ENCODE data around the gene SHMT1.

SHMT1 gene

GRCh38 chr17:18324140-18325050, 39.0 kb downstream of the SHMT1 start:
- Mint-ChIP-seq H3K4me1 (ENCODE audit: low read depth) (peaks cover 40% of the 10 kb centered on the region), H3K27me3 (no peaks in the 10 kb centered on the region), H3K36me3 (peaks cover 5% of the 10 kb centered on the region), H3K9me3 (ENCODE audit: low read depth) (no peaks in the 10 kb centered on the region), H3K4me3 (no peak overlapping the region), H3K27ac (peak overlapping the region; percentile 30)

- H3K36me3 Mint-ChIP-seq, result peaks cover 5% of the 10 kb centered on the region
- H3K27me3 Mint-ChIP-seq, result no peaks in the 10 kb centered on the region
- H3K4me3 Mint-ChIP-seq, result no peak overlapping the region
- peaks cover 48% of the 10 kb centered on the region for H3K4me1 Mint-ChIP-seq (ENCODE audit: low read depth)
- no peaks in the 10 kb centered on the region for H3K9me3 Mint-ChIP-seq (ENCODE audit: low read depth)
- H3K27ac Mint-ChIP-seq, result no peak overlapping the region
These were observed 39.7 kb downstream of the SHMT1 start for GRCh38 chr17:18323507-18324139.

GRCh38 chr17:18323007-18323406, 40.3 kb downstream of the SHMT1 start:
- no peaks in the 10 kb centered on the region for H3K9me3 Mint-ChIP-seq (ENCODE audit: low read depth)
- peaks cover 5% of the 10 kb centered on the region for H3K36me3 Mint-ChIP-seq
- no peaks in the 10 kb centered on the region for H3K27me3 Mint-ChIP-seq
- no peak overlapping the region for H3K27ac Mint-ChIP-seq
- H3K4me3 Mint-ChIP-seq, result no peak overlapping the region
- H3K4me1 Mint-ChIP-seq (ENCODE audit: low read depth), result peaks cover 52% of the 10 kb centered on the region

GRCh38 chr17:18322522-18322921, 40.8 kb downstream of the SHMT1 start:
- Mint-ChIP-seq H3K4me1 (ENCODE audit: low read depth) (peaks cover 57% of the 10 kb centered on the region), H3K27me3 (no peaks in the 10 kb centered on the region)

GRCh38 chr17:18321309-18321708, 42.0 kb downstream of the SHMT1 start:
- peak overlapping the region; percentile 25 for H3K4me3 Mint-ChIP-seq
- H3K27me3 Mint-ChIP-seq, result no peaks in the 10 kb centered on the region

More at GRCh38 chr17:18322522-18322921, 40.8 kb downstream of the SHMT1 start:
- Mint-ChIP-seq H3K9me3 (ENCODE audit: low read depth) (no peaks in the 10 kb centered on the region), H3K4me3 (no peak overlapping the region), H3K27ac (no peak overlapping the region), H3K36me3 (peaks cover 5% of the 10 kb centered on the region)

GRCh38 chr17:18320301-18320700, 43.0 kb downstream of the SHMT1 start:
- H3K4me3 Mint-ChIP-seq, result peak overlapping the region; percentile 40
- H3K27me3 Mint-ChIP-seq, result no peaks in the 10 kb centered on the region
- H3K9me3 Mint-ChIP-seq (ENCODE audit: low read depth), result no peaks in the 10 kb centered on the region
- peaks cover 10% of the 10 kb centered on the region for H3K36me3 Mint-ChIP-seq
- H3K27ac Mint-ChIP-seq, result no peak overlapping the region
- H3K4me1 Mint-ChIP-seq (ENCODE audit: low read depth), result peaks cover 69% of the 10 kb centered on the region

More at GRCh38 chr17:18321309-18321708, 42.0 kb downstream of the SHMT1 start:
- H3K4me1 Mint-ChIP-seq (ENCODE audit: low read depth), result peaks cover 64% of the 10 kb centered on the region
- H3K36me3 Mint-ChIP-seq, result peaks cover 10% of the 10 kb centered on the region
- H3K27ac Mint-ChIP-seq, result no peak overlapping the region
- no peaks in the 10 kb centered on the region for H3K9me3 Mint-ChIP-seq (ENCODE audit: low read depth)

- Mint-ChIP-seq H3K4me1 (ENCODE audit: low read depth) (peaks cover 67% of the 10 kb centered on the region), H3K27ac (no peak overlapping the region), H3K4me3 (peak overlapping the region; percentile 67), H3K9me3 (ENCODE audit: low read depth) (no peaks in the 10 kb centered on the region), H3K27me3 (no peaks in the 10 kb centered on the region), H3K36me3 (peaks cover 7% of the 10 kb centered on the region)
These were observed 43.6 kb downstream of the SHMT1 start for GRCh38 chr17:18319604-18320256.

GRCh38 chr17:18318771-18319450, 44.4 kb downstream of the SHMT1 start:
- peaks cover 8% of the 10 kb centered on the region for H3K36me3 Mint-ChIP-seq

GRCh38 chr17:18318117-18318516, 45.2 kb downstream of the SHMT1 start:
- H3K36me3 Mint-ChIP-seq, result peaks cover 13% of the 10 kb centered on the region
- H3K27ac Mint-ChIP-seq, result peak overlapping the region; percentile 72
- no peaks in the 10 kb centered on the region for H3K27me3 Mint-ChIP-seq
- peaks cover 78% of the 10 kb centered on the region for H3K4me1 Mint-ChIP-seq (ENCODE audit: low read depth)
- H3K9me3 Mint-ChIP-seq (ENCODE audit: low read depth), result no peaks in the 10 kb centered on the region
- peak overlapping the region; percentile 98 for H3K4me3 Mint-ChIP-seq

More at GRCh38 chr17:18318771-18319450, 44.4 kb downstream of the SHMT1 start:
- Mint-ChIP-seq H3K4me1 (ENCODE audit: low read depth) (peaks cover 70% of the 10 kb centered on the region), H3K27me3 (no peaks in the 10 kb centered on the region), H3K4me3 (peak overlapping the region; percentile 67), H3K9me3 (ENCODE audit: low read depth) (no peaks in the 10 kb centered on the region), H3K27ac (peak overlapping the region; percentile 10)

GRCh38 chr17:18315961-18316360, 47.4 kb downstream of the SHMT1 start:
- H3K36me3 Mint-ChIP-seq, result peaks cover 16% of the 10 kb centered on the region
- H3K4me3 Mint-ChIP-seq, result peak overlapping the region; percentile 98
- H3K27me3 Mint-ChIP-seq, result no peaks in the 10 kb centered on the region
- peaks cover 82% of the 10 kb centered on the region for H3K4me1 Mint-ChIP-seq (ENCODE audit: low read depth)
- no peaks in the 10 kb centered on the region for H3K9me3 Mint-ChIP-seq (ENCODE audit: low read depth)
- peak overlapping the region; percentile 98 for H3K27ac Mint-ChIP-seq

- Mint-ChIP-seq H3K4me3 (peak overlapping the region; percentile 98), H3K27ac (peak overlapping the region; percentile 98), H3K9me3 (ENCODE audit: low read depth) (no peaks in the 10 kb centered on the region), H3K36me3 (peaks cover 16% of the 10 kb centered on the region), H3K4me1 (ENCODE audit: low read depth) (peaks cover 79% of the 10 kb centered on the region), H3K27me3 (no peaks in the 10 kb centered on the region)
These were observed 47.8 kb downstream of the SHMT1 start for GRCh38 chr17:18315562-18315922.

- Mint-ChIP-seq H3K36me3 (peaks cover 16% of the 10 kb centered on the region), H3K9me3 (ENCODE audit: low read depth) (no peaks in the 10 kb centered on the region), H3K4me1 (ENCODE audit: low read depth) (peaks cover 78% of the 10 kb centered on the region), H3K27me3 (no peaks in the 10 kb centered on the region), H3K27ac (peak within 1 kb of the TSS; percentile 98), H3K4me3 (peak within 1 kb of the TSS; percentile 98)
These were observed 48.4 kb downstream of the SHMT1 start, which contains the start of the genes SMCR8 and TOP3A for GRCh38 chr17:18314731-18315561. TSS of gene SMCR8 (plus strand) at chr17:18315293. CDS start at chr17:18315790, 497 bp downstream. TSS of gene TOP3A (minus strand) at chr17:18314994. CDS start at chr17:18314778, 216 bp downstream.

GRCh38 chr17:18314059-18314730, 49.2 kb downstream of the SHMT1 start:
- Mint-ChIP-seq H3K9me3 (ENCODE audit: low read depth) (no peaks in the 10 kb centered on the region), H3K27me3 (no peaks in the 10 kb centered on the region), H3K4me3 (peak overlapping the region; percentile 98), H3K27ac (peak overlapping the region; percentile 98), H3K4me1 (ENCODE audit: low read depth) (peaks cover 71% of the 10 kb centered on the region), H3K36me3 (peaks cover 16% of the 10 kb centered on the region)

Data from activated naive CD8-positive, alpha-beta T cell (primary cell).